Gastrocnemius medialis (tissue), 4 donors: ENCODE data around the gene ZNF438. TPM values are rescaled to one million over a fixed set of nuclear protein-coding genes. Genes with fewer than 3 reads are reported as not detected.
A peak's percentile ranks its signal among the peaks of the same experiment; 100 is the strongest.

Source experiments
- ATAC-seq, 2 donors: fragments of 150-250 bp; one replicate each; pipeline ENCODE4 v1.9.1; 2016
- DNase-seq, 2 donors: peaks; one replicate each; pipeline ENCODE4 v3.0.0-alpha.2; 2019
- H3K27ac ChIP-seq, 4 donors: fragments of 200-600 bp; sonication (generic); 1 replicate in 1 of 4; 2 replicates in 3 of 4; pipeline ENCODE4 v1.5.1; 2016 to 2018; ENCODE audit warnings: mild to moderate bottlenecking in 2 of 4, moderate library complexity in 1 of 4
- H3K27me3 ChIP-seq, 3 donors: fragments of 200-600 bp; sonication (generic) in 2 of 3; 1 replicate in 1 of 3; 2 replicates in 2 of 3; pipeline versions ENCODE4 v1.5.1 to v1.6.0; 2016 to 2019; ENCODE audit warnings: mild to moderate bottlenecking in 1 of 3, moderate library complexity in 1 of 3
- H3K36me3 ChIP-seq, 2 donors: fragments of 200-600 bp; sonication (generic) in 1 of 2; one replicate each; pipeline ENCODE4 v1.5.1; 2017 to 2018
- H3K4me1 ChIP-seq, 2 donors: fragments of 200-600 bp; sonication (generic) in 1 of 2; one replicate each; pipeline ENCODE4 v1.5.1; 2016 to 2017; ENCODE audit warnings: mild to moderate bottlenecking in 2 of 2
- H3K4me3 ChIP-seq, 4 donors: fragments of 200-600 bp; sonication (generic) in 3 of 4; 1 replicate in 1 of 4; 2 replicates in 3 of 4; pipeline ENCODE4 v1.5.1; 2016 to 2019; ENCODE audit warnings: mild to moderate bottlenecking in 2 of 4
- H3K9me3 ChIP-seq, 3 donors: fragments of 200-600 bp; sonication (generic) in 2 of 3; 1 replicate in 1 of 3; 2 replicates in 2 of 3; pipeline ENCODE4 v1.5.1; 2016 to 2019
- POLR2A ChIP-seq, 2 donors: fragments of 450-650 bp; IDR thresholded peaks; one replicate each; pipeline ENCODE4 v1.6.1; 2017; ENCODE audit warnings: antibody characterized with exemption in 2 of 2, mild to moderate bottlenecking in 2 of 2, moderate library complexity in 2 of 2
- in situ Hi-C, 4 donors: fragments of 200-750 bp; cut with MboI; loops; one replicate each; pipeline versions ENCODE4 v1.15.0 to v1.8.0; 2017; ENCODE audit warnings: low sequenced_read_pairs in 4 of 4
- intact Hi-C: fragments of 100-400 bp; cut with DNase I; formaldehyde crosslinking; loops from one replicate; pipeline ENCODE4 v1.15.1; 2023; ENCODE audit warnings: low total_unique reads
- total RNA-seq, 4 donors: library from RNA; depleted of rRNA; stranded (reverse); fragments of >200 nt; gene quantifications; one replicate each; pipeline versions ENCODE4 v1.1.0 to v1.2.3, GENCODE V29; 2016
- TF ChIP-seq, protein P1 (sequence below), 5 experiments: fragments of 450-650 bp in 3 of 5; fragments of 200-600 bp in 2 of 5; sonication (generic) in 2 of 5; IDR thresholded peaks in 4 of 5; conservative IDR thresholded peaks in 1 of 5; 1 replicate in 4 of 5; 2 replicates in 1 of 5; pipeline ENCODE4 v1.5.1; 2016 to 2019; ENCODE audit warnings: antibody characterized with exemption in 5 of 5, mild to moderate bottlenecking in 3 of 5, moderate library complexity in 3 of 5

ZNF438 gene
- total RNA-seq, 4 donors from 2014 or later = 14.4 to 37.0 (median 26.5) TPM

DNA sequence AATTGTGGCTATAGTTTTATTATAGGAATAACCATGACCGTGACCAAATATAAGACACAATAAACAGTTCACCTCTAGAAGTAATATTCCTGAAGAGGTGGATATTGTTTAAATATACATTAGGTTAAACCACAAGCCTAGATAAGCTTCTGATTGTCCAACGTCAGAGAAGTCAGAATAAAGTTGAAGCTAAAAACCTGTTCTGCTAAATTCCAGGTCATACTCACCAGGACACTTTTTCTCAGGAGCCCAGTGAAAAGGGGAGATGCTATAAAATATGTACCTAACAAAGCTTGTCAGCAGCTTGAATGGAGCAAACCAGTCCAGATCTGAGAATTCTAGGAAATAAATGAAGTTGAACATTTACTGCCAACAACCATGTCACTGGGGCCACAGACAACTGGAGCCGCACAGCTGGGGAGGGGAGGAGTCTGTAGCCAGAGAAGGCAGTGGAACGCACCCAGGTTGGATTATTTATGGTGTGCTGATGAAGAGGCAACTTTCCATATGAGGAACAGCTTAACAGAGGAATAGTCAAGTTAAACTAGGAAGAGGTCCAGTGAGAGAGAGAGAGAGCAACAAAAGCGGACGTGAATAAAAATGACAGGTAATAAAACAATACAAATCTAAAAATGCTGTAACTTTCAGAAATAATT, 191.1 kb downstream of the ZNF438 start:
- Histone ChIP-seq H3K27ac (peak overlapping the region; percentile 42 to 69 (median 56)), H3K36me3 (no peaks in the 10 kb centered on the region), H3K9me3 (no peaks in the 10 kb centered on the region), H3K4me3 (peak overlapping the region in 1 of 4 donors; percentile 29), H3K27me3 (no peaks in the 10 kb centered on the region), H3K4me1 (peaks cover 36 to 40% of the 10 kb centered on the region in 2 donors)
- intact Hi-C loops = loop anchor here (5.0 kb wide), 2 partner anchors 53 to 192 kb away; partner anchors contain the start of gene ZNF438
- TF ChIP-seq POLR2A (IDR thresholded peaks at IDR 0.05) = no peak
- ATAC-seq (peak; percentile 70 to 71), DNase-seq (peak in 1 of 2 donors; percentile 67)
- in situ Hi-C loops = no loop called here

DNA sequence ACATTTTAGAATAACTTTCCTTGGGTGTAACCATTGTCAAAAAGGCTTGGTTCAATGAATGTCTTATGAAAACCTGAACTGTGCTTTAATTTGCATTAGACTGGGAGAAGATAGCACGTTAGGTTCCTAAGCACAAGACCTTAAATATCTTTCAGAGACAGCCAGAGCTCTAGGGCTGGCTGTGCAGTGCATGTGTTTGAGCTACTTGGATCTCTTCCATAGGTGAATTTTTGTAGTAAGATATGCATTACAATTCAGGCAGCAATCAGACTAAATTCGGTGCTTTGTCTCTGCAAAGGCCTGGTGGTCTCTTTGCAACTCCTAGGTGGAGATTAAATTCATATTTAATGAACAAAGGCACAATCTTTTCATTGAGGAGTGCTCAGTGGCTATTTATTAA, 192.0 kb downstream of the ZNF438 start:
- in situ Hi-C loops (no loop called here), intact Hi-C loops (loop anchor here (5.0 kb wide), 2 partner anchors 52 to 193 kb away; partner anchors contain the start of gene ZNF438)
- TF ChIP-seq, protein P1, sequence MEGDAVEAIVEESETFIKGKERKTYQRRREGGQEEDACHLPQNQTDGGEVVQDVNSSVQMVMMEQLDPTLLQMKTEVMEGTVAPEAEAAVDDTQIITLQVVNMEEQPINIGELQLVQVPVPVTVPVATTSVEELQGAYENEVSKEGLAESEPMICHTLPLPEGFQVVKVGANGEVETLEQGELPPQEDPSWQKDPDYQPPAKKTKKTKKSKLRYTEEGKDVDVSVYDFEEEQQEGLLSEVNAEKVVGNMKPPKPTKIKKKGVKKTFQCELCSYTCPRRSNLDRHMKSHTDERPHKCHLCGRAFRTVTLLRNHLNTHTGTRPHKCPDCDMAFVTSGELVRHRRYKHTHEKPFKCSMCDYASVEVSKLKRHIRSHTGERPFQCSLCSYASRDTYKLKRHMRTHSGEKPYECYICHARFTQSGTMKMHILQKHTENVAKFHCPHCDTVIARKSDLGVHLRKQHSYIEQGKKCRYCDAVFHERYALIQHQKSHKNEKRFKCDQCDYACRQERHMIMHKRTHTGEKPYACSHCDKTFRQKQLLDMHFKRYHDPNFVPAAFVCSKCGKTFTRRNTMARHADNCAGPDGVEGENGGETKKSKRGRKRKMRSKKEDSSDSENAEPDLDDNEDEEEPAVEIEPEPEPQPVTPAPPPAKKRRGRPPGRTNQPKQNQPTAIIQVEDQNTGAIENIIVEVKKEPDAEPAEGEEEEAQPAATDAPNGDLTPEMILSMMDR (IDR thresholded peaks at IDR 0.05 in 4 of 5, conservative IDR thresholded peaks at IDR 0.05 in 1 of 5) = no peak
- TF ChIP-seq POLR2A (IDR thresholded peaks at IDR 0.05) = no peak
- Histone ChIP-seq H3K27ac (no peak overlapping the region), H3K4me3 (no peak overlapping the region), H3K4me1 (peaks cover 36 to 40% of the 10 kb centered on the region in 2 donors), H3K9me3 (no peaks in the 10 kb centered on the region), H3K36me3 (no peaks in the 10 kb centered on the region), H3K27me3 (no peaks in the 10 kb centered on the region)
- ATAC-seq = no peak
- DNase-seq = no peak

DNA sequence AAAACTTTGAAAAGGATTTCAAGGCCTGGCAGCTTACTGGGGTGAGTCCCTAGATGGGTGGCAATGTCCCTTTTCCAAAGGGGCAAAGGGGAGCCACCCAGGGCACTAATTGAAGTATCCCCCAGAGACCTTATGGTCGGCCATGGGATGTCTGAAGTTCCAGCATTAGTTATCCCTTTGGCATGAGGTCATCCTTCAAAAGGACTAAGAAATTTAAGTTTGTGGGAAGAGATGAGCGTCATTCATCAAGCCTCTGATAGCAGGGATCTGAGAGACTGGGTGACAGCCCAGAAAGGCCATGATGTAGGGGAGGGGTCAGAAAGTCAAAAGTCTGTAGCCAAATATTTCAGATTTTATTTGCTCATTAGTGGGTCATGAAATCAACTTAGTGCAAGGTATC, 195.3 kb downstream of the ZNF438 start:
- H3K4me1 ChIP-seq = peaks cover 14 to 19% of the 10 kb centered on the region in 2 donors
- intact Hi-C loops (no loop called here), in situ Hi-C loops (no loop called here)
- no peaks in the 10 kb centered on the region for H3K36me3 ChIP-seq
- no peak for ATAC-seq
- no peak for DNase-seq
- no peak overlapping the region for H3K4me3 ChIP-seq
- TF ChIP-seq, protein P1 (IDR thresholded peaks at IDR 0.05 in 4 of 5, conservative IDR thresholded peaks at IDR 0.05 in 1 of 5) = no peak
- TF ChIP-seq POLR2A (IDR thresholded peaks at IDR 0.05) = no peak
- no peak overlapping the region for H3K27ac ChIP-seq
- H3K9me3 ChIP-seq = no peaks in the 10 kb centered on the region
- no peaks in the 10 kb centered on the region for H3K27me3 ChIP-seq

DNA sequence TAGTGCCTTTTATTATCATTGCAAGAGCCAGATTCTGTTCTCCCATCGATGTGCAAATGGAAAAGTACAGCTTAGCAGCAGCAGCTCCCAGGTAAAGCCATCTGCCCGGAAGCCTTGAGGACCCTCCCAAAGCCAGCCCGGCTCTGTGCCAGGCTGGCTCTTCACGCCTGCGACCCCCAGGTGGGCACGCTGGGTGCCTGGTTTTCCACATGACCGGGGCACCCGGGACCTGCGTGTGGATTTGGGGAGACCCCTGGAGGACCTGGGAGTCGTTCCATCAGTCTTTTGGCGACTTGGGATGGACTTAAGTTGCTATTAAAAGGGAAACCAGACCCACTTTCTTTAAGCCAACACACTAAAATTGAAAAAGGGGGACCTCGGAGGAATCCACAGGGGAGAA, 196.5 kb downstream of the ZNF438 start:
- intact Hi-C loops = no loop called here
- ATAC-seq (no peak), DNase-seq (no peak)
- Histone ChIP-seq H3K27ac (peak overlapping the region in 1 of 4 donors; percentile 18), H3K36me3 (no peaks in the 10 kb centered on the region), H3K27me3 (no peaks in the 10 kb centered on the region), H3K4me3 (no peak overlapping the region), H3K9me3 (no peaks in the 10 kb centered on the region), H3K4me1 (peaks cover 1 to 6% of the 10 kb centered on the region in 2 donors)
- TF ChIP-seq POLR2A (IDR thresholded peaks at IDR 0.05) = no peak
- TF ChIP-seq, protein P1 (IDR thresholded peaks at IDR 0.05 in 4 of 5, conservative IDR thresholded peaks at IDR 0.05 in 1 of 5) = no peak
- in situ Hi-C loops = no loop called here

DNA sequence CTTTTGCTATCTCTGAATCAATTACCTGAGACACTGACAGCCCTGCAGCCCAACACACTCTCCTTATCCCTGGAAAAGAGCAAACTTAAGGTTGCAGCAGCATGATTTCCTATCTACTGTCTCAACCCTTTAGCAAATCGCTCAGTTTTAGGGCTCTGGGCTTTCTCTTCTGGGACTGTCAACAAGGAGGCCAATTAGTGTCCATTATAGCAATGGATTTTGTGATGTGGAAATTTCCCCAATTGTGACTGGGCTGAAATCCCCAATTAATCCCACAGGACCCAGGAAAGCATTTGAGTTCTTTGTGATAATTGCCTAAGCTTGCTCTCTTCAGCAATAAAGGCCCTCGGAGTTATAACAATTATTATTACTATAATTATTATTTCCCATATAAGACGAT, 197.0 kb downstream of the ZNF438 start:
- TF ChIP-seq, protein P1 (IDR thresholded peaks at IDR 0.05 in 4 of 5, conservative IDR thresholded peaks at IDR 0.05 in 1 of 5) = no peak
- no peak for TF ChIP-seq POLR2A (IDR thresholded peaks at IDR 0.05)
- in situ Hi-C loops (no loop called here), intact Hi-C loops (no loop called here)
- Histone ChIP-seq H3K4me1 (peaks cover 0 to 3% of the 10 kb centered on the region in 2 donors), H3K27me3 (no peaks in the 10 kb centered on the region), H3K27ac (peak overlapping the region in 1 of 4 donors; percentile 4), H3K9me3 (no peaks in the 10 kb centered on the region), H3K4me3 (no peak overlapping the region), H3K36me3 (no peaks in the 10 kb centered on the region)
- DNase-seq (no peak), ATAC-seq (no peak)
